ENCODE results near the gene ANTXR1. TPM values are rescaled to one million over a fixed set of nuclear protein-coding genes. Genes with fewer than 3 reads are reported as not detected.

Gene ANTXR1
- total and polyA plus RNA-seq, 9 of the 15 experiments (the other 6 are each of a cell fraction or from before 2014, with no cell fraction given), result 0.07 to 1.00 (median 0.54) TPM

GRCh38 chr2:69188182-69188900 lies 175.4 kb downstream of the ANTXR1 start:
- ChIA-PET CTCF (ENCODE audit: low intra/inter-chr PET ratio) (interaction anchor here (0.6 kb wide), 1 partner anchor 239 kb away, joined by 3 read pairs; no protein-coding TSS in a partner anchor), POLR2A (interaction anchor here (1.1 to 1.5 kb wide), 2 partner anchors 13 to 19 kb away, joined by 3 to 4 read pairs; no protein-coding TSS in a partner anchor)
- no peak overlapping the region for H3K4me3 ChIP-seq
- H2AFZ ChIP-seq (ENCODE audit: low read depth, low read length), result no peak overlapping the region
- BruUV-seq (replicated peaks), result no TSS peak
- no peaks in the 10 kb centered on the region for H3K4me1 ChIP-seq (replicated peaks in 1 of 2; ENCODE audit: control insufficient read depth in 2 of 2, insufficient read depth in 2 of 2, low read length in 2 of 2)
- H3K9me1 ChIP-seq (ENCODE audit: control insufficient read depth, insufficient read depth, low read length), result no peaks in the 10 kb centered on the region
- peaks cover 21 to 39% of the 10 kb centered on the region in 2 experiments for H3K27me3 ChIP-seq (ENCODE audit: control insufficient read depth in 2 of 2, insufficient read depth in 2 of 2, low read length in 2 of 2)
- H3K9me3 ChIP-seq (replicated peaks; ENCODE audit: control insufficient read depth, insufficient read depth, low read depth, low read length), result no peaks in the 10 kb centered on the region
- intact Hi-C loops (cut with micrococcal nuclease), result no loop called here
- no peak overlapping the region for H3K9ac ChIP-seq (ENCODE audit: insufficient read depth in 1 of 2, low read depth in 2 of 2, low read length in 2 of 2)
- ATAC-seq (no peak), DNase-seq (ENCODE audit: extremely low read depth in 1 of 4, low spot score in 3 of 4) (peak in 1 of 4 experiments; percentile 11), FAIRE-seq (no peak)
- H3K4me2 ChIP-seq (ENCODE audit: insufficient read depth, low read length), result no peak overlapping the region
- H3K27ac ChIP-seq (ENCODE audit: extremely low read depth, low read depth, low read length), result no peak overlapping the region
- 0% methylated on average over 4 of the region's 4 CpGs for WGBS (ENCODE audit: insufficient coverage, low coverage, missing lambda C conversion rate)
- no peaks in the 10 kb centered on the region for H4K20me1 ChIP-seq (replicated peaks; ENCODE audit: control insufficient read depth, insufficient read depth, low read length)
- no peaks in the 10 kb centered on the region for H3K36me3 ChIP-seq (ENCODE audit: control insufficient read depth, insufficient read depth, low read length)
- peak; percentile 50; the same call in 1 of the 2 replicates for TF ChIP-seq NFIC (IDR thresholded peaks at IDR 0.05)
- TF ChIP-seq HNRNPH1 (optimal IDR thresholded peaks at IDR 0.05; ENCODE audit: low read depth, low read length), result no peak
- no peaks in the 10 kb centered on the region for H3K79me2 ChIP-seq (ENCODE audit: control insufficient read depth, insufficient read depth, low read length)
- in situ Hi-C loops (cut with MboI), result no loop called here

GRCh38 chr2:69190743-69191404 lies 177.9 kb downstream of the ANTXR1 start:
- no peak for DNase-seq (ENCODE audit: extremely low read depth in 1 of 4, low spot score in 3 of 4)
- Histone ChIP-seq H3K27me3 (ENCODE audit: control insufficient read depth in 2 of 2, insufficient read depth in 2 of 2, low read length in 2 of 2) (peaks cover 27 to 40% of the 10 kb centered on the region in 2 experiments), H3K9me1 (ENCODE audit: control insufficient read depth, insufficient read depth, low read length) (no peaks in the 10 kb centered on the region), H3K4me3 (no peak overlapping the region), H2AFZ (ENCODE audit: low read depth, low read length) (no peak overlapping the region), H3K79me2 (ENCODE audit: control insufficient read depth, insufficient read depth, low read length) (no peaks in the 10 kb centered on the region), H3K4me2 (ENCODE audit: insufficient read depth, low read length) (no peak overlapping the region), H3K9ac (ENCODE audit: insufficient read depth in 1 of 2, low read depth in 2 of 2, low read length in 2 of 2) (no peak overlapping the region), H4K20me1 (replicated peaks; ENCODE audit: control insufficient read depth, insufficient read depth, low read length) (no peaks in the 10 kb centered on the region), H3K27ac (ENCODE audit: extremely low read depth, low read depth, low read length) (no peak overlapping the region), H3K36me3 (ENCODE audit: control insufficient read depth, insufficient read depth, low read length) (no peaks in the 10 kb centered on the region), H3K4me1 (replicated peaks in 1 of 2; ENCODE audit: control insufficient read depth in 2 of 2, insufficient read depth in 2 of 2, low read length in 2 of 2) (no peaks in the 10 kb centered on the region), H3K9me3 (replicated peaks; ENCODE audit: control insufficient read depth, insufficient read depth, low read depth, low read length) (no peaks in the 10 kb centered on the region)
- FAIRE-seq, result no peak
- POLR2A ChIA-PET, result interaction anchor here (1.7 kb wide), 1 partner anchor 34 kb away, joined by 5 read pairs; no protein-coding TSS in a partner anchor
- WGBS (ENCODE audit: insufficient coverage, low coverage, missing lambda C conversion rate), result 0% methylated on average over 3 of the region's 3 CpGs
- ATAC-seq, result no peak
- BruUV-seq (replicated peaks), result no TSS peak
- intact Hi-C loops (cut with micrococcal nuclease), result no loop called here
- CTCF ChIA-PET (ENCODE audit: low intra/inter-chr PET ratio), result no interaction called here
- in situ Hi-C loops (cut with MboI), result no loop called here
- no peak for TF ChIP-seq NCOA2 (IDR thresholded peaks at IDR 0.05; ENCODE audit: partially characterized antibody in 2 of 2)
- no peak for TF ChIP-seq MAFF (IDR thresholded peaks at IDR 0.05; ENCODE audit: low read length)
- TF ChIP-seq, protein P1, sequence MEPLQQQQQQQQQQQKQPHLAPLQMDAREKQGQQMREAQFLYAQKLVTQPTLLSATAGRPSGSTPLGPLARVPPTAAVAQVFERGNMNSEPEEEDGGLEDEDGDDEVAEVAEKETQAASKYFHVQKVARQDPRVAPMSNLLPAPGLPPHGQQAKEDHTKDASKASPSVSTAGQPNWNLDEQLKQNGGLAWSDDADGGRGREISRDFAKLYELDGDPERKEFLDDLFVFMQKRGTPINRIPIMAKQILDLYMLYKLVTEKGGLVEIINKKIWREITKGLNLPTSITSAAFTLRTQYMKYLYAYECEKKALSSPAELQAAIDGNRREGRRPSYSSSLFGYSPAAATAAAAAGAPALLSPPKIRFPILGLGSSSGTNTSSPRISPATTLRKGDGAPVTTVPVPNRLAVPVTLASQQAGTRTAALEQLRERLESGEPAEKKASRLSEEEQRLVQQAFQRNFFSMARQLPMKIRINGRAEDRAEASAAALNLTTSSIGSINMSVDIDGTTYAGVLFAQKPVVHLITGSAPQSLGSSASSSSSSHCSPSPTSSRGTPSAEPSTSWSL (CRISPR knock-in tag; IDR thresholded peaks at IDR 0.05; ENCODE audit: borderline replicate concordance), result no peak
- TF ChIP-seq KAT7 (CRISPR knock-in tag; IDR thresholded peaks at IDR 0.05; ENCODE audit: borderline replicate concordance), result no peak
- no peak for TF ChIP-seq MCM2 (IDR thresholded peaks at IDR 0.05; ENCODE audit: low read depth)
